Stimulated activated CD4-positive, alpha-beta T cell treated with anti-CD3 and anti-CD28 coated beads, Interleukin-15, amount 100 ng/mL, for 1 hour (primary cell): Measurements from ENCODE around the gene FGF4.
A peak's percentile ranks its signal among the peaks of the same experiment; 100 is the strongest.

ENCODE experiments used
- DNase-seq, 2 donors: peaks; one replicate each; pipeline ENCODE4 v3.0.0-alpha.2; 2020; ENCODE audit warnings: low read depth in 1 of 2, low spot score in 1 of 2

Gene FGF4

DNA sequence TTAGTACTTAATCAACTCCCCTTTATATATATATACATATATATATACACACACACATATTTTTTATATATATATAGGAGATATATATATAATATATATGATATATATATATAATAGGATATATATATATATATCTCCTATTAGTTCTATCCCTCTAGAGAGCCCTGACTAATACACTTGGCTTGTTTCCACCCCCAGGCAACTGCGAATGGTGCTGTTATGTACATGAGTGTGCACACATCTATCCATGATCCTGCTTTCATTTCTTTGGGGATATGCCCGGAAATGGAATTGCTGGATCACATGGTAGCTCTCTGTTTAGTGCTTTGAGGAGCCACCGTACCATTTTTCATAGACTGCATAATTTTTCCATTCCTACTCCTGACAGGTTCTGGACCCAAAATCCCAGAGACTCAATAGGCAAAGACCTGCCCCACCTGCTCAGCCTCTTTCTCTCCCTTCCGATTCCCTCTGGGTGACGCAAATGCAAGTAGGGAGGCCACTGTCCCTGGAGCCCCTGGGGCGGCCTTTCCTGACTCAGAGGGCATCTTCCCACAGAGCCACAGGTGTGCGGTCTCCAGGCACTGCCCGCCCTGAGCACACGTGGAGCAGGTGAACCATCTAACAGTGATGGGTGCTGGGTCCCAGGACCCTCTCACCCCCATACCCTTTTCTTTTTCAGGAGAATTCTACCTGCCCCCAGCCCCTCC lies 32.1 kb upstream of the FGF4 start:
- no peak for DNase-seq

DNA sequence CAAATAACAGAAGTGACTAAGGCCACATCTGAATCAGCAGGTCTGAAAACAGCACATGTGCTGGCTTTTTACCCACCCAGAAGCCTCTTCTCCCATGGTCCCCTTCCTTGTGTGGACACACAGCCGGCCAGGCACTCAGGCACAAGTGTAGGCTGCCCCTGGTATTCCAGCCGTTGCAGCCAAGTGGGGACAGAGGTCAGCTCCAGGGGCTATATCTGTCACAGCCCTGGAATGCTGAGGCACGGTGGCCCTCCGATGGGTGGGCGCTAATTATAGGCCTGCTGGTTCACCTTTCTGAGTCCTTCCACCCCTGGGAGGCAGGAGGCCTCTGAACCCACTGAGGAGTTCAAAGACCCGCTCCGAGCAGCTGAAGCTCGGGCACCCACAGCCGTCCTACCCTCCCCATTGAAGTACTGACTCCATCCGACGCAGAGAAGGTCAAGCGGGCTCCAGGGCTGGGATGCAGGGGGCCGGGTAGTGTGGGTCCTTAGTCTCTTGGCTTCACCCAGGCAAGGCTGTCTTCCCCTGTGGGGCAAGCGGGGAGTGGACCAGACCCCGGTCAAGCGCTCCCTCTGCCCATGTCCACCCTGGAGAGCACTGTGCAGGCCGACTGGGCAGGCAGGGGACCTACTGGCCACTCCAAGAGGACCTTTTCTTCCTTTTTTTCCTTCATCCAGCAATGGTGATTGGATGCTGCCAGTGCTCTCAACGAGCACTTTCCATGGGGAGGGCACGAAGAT lies 29.8 kb upstream of the FGF4 start:
- DNase-seq: no peak

DNA sequence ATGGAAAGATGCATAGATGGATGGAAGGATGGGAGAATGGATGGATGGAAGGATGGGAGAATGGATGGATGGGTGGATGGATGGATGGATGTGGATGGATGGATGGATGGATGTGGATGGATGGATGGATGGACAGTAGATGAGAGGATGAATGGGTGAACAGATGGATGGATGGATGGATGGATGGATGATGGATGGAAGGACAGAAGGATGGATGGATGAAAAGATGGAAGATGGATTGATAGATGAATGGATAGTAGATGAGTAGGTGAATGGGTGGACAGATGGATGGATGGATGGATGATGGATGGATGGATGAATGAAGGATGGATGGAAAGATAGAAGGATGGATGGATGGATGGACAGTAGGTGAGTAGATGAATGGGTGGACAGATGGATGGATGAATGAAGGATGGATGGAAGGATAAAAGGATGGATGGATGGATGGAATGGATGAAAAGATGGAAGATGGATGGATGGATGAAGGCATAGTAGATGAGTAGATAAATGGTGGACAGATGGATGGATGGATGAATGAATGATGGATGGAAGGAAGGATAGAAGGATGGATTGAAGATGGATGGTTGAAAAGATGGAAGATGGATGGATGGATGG lies 28.6 kb upstream of the FGF4 start:
- no peak for DNase-seq

DNA sequence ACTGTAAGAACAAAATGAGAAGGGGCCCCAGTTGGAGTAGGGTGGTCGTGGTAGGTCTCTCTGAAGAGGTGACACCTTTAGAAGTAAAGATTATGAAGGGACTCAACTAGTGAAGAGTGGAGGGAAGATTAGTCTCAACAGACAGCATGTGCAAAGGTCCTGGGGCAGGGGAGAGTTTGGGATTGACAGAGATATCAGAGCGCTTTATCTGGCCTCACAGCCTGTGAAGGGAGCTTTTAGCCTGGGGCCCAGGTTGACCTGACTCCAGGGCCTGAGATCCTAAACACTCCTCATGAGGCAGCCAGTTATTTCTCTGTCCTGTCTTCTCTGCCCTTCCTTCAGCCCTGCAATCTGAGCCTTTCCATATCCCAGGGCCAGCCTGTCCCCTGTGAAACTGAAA lies 27.9 kb upstream of the FGF4 start:
- no peak for DNase-seq

DNA sequence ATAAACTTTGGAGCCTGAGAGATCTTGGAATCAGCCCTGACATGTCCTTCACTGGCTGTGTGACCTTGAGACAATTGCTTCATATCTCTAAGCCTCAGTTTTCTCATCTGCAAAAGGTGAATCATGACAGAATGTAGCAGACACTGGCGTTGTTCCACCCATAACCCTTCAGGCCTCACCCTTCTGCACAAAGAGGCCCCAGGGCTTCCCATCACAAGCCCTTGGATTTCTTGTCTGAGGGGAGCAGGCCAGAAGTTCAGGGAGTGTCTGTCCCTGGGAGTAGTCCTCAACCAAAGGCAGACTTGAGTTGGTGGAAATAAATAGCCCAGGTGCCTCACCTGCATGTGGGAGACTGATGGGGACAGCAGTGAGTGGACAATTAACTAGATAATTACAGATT lies 27.4 kb upstream of the FGF4 start:
- no peak for DNase-seq

DNA sequence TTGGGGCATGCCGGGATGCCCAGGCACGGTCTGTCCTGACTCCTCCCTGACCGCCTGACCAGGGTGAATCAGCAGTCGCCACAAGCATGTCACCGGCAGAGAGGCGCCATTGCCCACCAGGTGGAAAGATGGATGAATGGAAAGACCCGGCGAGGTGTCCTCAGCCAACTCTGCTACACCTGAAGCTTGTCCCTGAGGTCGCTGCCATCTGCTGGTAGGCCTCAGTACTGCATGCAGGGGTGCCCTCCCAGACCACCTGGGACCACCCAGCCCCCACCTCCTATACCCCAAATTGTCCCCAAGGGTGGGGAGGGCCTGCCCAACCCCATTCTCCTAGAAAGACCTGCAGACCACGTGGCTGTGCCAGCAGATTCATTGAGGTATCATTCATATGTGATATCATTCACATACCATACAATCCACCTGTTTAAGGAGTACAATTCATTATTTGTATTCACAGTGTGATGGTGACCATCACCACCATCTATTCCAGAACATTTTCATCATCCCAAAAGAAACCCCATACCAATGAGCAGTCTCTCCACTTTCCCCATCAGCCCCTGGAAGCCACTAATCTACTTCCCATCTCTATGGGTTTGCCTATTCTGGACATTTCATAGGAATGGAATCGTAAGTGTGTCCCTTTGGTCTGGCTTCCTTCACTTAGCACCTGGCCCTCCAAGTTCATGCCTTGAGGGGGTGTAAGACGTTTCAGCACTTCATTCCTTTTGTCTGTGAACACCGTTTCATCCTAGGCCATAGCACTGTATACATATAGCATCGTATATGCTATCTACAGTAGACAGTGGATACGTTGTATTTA lies 26.6 kb upstream of the FGF4 start:
- DNase-seq: peak in 1 of 2 donors; percentile 21

DNA sequence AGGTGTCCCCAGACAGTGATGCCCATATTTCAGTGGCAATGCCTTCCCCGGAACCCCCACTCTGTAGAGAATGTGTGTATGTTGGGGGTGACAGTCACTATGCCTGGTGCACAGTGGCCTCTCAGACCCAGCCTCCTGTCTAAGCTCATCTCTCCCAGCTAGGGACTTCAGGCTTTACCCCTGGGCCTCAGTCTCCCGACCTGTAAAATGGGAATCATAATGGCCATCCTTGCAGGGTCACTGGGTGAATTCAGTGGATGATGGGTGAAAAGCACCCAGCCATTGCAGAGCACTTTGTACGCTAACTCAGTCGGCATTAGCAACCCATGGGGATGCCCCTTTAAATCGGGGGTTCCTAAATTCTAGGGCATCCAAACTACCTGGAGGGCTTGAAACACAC lies 25.1 kb upstream of the FGF4 start:
- DNase-seq: no peak

DNA sequence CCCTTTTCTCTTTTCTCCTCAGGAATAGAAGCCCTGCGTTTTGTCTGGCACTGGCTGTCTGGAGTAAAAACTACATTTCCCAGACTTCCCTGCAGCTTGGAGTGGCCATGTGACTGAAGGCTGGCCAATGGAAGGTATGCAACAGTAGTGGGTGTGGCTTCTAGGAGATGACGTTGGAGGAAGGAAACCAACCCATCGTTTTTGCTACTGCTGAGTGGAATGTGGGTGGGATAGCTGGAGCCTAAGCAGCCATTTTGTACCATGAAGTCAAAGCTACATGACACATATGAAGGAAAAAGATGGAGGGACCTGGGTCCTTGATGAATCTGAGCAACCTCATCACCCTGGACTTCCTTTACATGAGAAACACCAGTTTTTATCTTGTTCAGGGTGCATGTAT lies 24.4 kb upstream of the FGF4 start:
- no peak for DNase-seq

DNA sequence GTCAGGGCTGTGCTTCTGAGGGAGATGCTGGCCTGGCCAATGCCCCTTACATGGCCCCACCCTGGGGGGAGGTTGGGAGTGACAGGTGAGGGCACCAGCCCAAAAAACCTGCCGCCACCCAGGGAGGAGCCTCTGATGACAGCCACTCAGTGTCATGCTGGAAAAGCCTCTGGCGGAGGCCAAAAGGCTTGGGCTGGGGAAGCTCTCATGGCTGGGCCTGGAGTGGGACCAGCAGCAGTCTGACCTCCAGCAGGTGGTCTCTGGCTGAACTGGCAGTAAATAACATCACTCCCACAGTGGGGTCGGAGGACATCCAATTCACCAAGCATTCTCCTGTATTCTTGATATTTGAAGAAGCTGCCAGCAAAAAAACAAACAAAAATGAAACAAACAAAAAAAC lies 24.0 kb upstream of the FGF4 start:
- DNase-seq: no peak

DNA sequence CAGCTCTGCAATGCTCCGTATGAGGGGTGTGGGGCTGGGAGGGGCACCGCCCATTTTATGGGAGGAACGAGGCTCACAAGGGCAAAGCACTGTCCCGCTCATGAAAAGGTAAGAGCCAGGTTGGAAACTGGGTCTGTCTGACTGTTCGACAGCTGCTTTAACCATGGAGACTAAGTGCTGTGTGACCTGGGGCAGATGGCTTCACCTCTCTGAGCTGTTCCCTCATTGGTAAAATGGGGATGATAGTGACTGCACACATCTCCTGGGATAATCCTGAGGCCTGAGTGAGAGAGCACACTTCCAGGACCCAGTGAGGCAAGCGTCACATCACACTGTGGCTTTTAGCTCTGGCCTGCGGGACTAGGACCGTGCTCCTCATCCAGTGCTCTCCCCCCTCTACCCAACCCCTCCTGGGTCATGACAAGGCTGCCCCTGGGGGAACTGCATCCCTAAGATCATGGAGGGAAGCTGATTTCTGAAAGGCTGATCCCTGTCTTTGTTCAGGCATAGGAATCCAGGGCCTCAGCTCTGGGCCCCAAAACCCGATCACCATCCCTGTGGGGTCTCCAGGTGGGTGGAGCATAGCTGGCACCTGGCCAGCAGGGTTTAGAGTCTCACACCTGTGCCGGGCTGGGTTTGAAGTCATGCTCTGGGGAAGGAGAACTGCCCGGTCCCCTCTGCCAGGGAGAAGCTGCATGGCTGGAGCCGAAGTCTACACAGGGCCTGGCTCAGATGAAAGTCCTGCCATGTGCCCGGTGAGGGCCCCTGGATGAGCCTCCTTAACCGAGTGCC lies 22.8 kb upstream of the FGF4 start:
- no peak for DNase-seq

DNA sequence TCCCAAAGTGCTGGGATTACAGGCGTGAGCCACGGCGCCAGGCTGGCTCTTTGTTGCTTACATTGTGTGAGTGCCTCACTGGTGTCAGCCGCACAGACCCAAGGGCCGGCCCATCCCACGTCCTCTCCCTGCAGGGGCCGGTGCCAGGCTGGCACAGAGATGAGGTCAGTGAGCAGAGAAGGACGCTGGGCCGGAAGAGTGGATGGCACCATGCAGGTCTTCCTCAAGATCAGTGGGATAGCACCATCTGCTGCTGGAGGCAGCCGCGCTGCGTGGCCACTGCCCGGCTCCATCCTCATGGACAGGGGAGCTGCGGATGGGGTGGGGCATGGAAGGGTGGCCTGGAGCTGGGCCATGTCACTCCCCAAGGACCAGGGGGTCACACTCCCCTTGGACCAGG lies 22.0 kb upstream of the FGF4 start:
- no peak for DNase-seq

DNA sequence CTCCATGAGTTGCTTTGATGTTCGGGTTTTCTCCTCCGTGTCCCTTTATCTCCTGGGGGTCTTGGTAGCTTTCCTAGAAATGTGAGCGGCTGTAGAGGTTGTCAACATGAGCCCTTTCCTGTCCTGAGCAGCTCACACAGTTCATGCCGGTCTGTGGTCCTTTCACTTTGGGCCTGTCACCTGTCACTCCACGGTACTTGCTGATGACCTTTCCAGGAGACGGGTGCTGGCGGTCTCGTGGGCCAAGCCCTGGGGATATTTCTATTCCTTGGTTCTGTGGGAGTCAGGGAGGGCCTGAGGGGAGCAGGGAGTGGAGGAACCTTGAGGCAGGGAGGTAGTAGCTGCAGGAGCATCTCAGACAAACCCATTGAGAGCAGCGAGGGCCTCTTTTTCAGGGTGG lies 20.9 kb upstream of the FGF4 start:
- no peak for DNase-seq

DNA sequence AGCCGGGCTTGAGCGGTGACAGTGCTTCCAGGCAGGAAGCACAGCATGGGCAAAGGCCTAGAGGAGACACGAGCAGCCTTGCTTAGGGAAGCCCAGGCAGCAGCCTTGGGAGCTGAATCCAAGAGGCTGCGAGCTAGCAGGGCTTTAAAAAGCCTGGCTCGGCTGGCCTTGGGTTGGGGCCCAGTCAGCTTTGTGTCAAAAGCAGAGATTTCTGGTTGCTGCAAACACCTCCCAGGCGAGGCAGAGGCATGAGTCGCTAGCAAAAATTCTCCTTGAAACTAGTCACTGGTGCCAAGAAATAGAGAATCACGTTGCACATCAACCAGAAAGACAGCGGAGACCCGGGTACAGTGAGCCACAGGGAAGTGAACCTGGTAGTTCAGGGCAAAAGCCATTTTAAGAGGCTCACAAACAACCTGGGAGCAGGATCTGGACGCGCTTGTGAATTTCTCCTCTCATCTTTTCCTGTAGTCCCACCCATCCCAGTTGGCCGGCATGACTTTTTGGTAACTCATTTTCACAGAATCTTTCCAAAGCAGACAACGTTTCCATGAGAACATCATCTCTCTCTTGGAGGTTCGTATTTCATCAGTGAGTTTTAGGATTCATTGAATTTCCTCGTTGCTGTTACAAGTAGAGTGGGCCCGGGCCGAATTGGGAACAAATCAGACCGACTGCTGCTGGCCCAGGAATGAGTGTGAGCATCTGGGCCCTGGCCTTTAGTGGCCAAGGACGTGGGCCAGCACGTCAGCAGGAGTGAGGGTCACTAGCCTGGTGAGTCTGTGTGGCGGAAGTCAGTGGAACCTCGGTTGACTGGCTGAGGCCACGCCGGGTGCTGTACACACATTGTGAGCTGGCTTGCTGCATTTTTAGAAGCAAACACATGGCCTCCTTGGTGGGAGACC lies 16.4 kb upstream of the FGF4 start:
- no peak for DNase-seq

DNA sequence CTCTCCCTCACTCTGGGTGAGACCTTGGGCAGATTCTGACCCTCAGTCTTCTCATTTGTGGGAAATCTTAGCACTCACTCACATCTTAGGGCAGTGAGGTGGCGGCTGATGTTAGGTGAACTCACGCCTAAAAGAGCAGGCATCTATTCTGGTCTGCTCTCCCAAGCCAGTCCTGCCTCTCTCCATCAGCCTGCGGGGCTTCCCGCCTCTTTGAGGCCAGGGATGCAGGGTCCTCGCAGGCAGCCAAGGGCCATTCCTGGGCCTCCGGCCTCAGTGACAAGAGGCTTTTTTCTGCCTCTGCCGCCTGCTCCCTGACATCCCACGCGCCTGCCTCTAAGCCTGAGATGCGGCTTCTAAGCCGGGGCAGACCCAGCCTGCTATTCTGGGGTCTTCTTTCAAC lies 13.8 kb upstream of the FGF4 start:
- DNase-seq: no peak

DNA sequence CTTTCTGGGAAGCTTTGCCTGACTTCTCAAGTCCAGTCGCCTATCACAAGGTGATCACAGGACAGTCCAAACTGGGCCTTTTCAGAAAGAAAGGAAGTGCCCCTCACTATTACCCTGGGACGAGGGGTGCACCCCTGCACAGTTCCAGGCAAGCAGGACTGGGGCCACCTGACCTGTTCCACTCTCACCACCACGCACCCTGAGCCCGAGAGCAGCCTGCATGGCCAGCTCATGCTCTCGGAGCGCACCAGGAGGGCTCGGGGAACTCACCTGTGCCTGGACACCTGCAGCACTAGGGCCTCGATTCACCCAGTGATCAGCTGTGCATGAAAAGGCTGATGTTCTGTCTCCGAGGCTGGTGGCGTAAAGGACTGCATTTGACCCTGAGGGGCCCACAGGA lies 12.8 kb upstream of the FGF4 start:
- DNase-seq: no peak

DNA sequence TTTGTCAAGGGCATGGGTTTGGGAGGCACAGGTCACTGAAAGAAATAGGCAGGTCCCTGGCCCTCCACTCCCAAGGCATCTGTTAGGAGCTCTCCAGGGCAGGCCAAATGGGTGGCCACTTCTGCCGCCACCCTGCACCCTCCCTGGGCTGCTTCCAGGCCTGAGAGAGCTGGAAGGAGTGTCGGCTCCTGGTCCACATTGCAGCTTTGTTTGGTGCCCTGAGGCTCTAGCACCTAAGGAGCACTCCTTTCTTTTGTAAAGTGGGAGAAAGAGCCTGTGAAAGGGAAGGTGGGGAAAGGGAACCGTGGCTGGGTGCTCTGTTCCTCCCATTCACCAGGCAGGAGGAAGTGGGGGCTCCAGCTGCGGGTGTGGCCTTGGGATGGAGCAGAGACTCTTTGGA lies 12.3 kb upstream of the FGF4 start:
- no peak for DNase-seq

DNA sequence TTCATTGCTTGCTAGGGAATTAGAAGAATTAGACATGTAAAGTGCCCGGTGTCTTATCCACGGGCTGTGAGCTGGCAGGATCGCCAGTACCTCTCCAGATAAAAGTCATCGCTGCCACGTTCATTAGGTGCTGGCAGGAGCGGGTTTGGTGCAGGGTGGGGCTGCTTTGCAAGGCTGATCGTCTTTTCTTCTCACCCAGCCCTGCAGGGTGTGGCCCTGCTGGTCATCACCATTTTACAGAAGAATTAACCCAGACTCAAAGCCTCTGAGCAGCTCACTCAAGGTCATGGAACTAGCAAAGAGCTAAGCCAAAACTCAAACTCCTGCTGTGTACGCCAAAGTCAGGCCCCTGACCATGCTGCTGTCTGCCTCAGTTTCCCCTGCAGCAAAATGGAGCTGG lies 6.1 kb upstream of the FGF4 start:
- no peak for DNase-seq

DNA sequence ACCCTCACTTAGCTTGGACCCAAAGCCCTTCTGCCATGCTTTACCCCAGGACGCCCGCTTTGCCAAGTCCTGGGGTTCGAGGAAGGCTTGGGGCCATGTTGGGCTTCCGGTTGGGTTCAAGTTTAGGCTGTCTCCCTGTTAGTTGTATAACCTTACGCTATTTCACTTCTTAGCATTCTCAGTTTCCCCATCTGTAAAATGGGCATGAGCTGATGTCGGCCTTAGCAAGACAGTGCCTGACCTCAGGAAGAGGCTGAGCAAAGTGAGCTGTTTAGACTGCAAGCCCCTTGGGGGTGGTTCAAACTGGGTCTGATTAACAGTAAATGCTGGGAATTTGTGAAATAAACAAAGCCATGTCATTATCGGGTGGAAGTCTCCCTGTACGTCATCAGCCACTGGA lies 3.2 kb upstream of the FGF4 start:
- DNase-seq: no peak

DNA sequence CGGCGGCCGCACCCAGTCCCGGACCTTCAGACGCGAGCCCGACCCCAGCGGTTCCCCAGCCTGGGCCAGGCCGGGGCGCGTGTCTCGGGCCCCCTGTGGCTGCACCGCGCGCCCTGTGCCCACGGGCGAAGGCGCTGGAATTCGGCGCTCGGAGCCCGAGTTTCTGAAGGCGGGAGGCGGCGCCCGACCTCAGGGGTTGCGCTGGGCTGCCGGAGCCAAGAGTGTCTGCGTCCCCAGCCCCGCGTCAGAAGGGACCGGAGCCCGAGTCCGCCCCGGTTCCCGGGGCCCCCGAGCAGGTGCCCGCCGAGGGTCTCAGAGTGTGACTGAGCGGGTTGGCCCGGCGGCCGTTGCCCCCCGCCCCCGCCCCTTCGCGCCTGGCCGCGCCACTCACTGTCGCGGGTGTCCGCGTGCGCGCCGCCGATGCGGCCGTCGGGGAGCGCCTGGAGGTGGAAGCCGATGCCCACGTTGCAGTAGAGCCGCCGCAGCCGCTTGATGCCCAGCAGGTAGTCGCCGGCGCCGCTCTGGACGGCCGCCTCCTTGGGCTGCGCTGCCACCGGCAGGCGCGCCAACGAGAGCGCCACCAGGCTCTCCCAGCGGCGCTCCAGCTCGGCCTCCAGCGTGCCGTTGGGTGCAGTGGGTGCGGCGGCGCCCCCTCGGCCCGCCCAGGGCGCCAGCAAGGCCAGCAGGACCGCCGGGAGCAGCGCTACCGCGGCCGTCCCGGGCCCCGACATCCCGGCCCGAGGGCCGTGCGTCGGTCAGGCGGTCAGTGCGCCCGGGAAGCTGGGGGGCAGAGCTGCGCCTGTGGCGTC lies 583 bp downstream of the FGF4 start:
- no peak for DNase-seq
